AG09309 (cell line): ENCODE measurements around the gene KRTAP5-2.
"Not testable (repeated sequence)": the region's sequence is repeated elsewhere in the genome, so short reads cannot be mapped to it uniquely, and the experiment has no call there.

ENCODE experiments used
- DNase-seq: peaks from one replicate; pipeline ENCODE4 v3.0.0-alpha.2; 2010; ENCODE audit warnings: low read depth
- H3K4me3 ChIP-seq: 2 replicates; pipeline ENCODE4 v1.5.1; 2011; ENCODE audit warnings: mild to moderate bottlenecking, low read depth, low read length, moderate library complexity; ENCODE audit not compliant: control insufficient read depth
- CTCF ChIP-seq: IDR thresholded peaks from 2 replicates; pipeline ENCODE4 v1.5.1; 2011; ENCODE audit warnings: mild to moderate bottlenecking, low read depth, low read length, inconsistent platforms; ENCODE audit not compliant: insufficient read depth, control insufficient read depth; ENCODE audit errors: missing control alignments

KRTAP5-2 gene

GRCh38 chr11:1592628-1593027 is 5.5 kb downstream of the KRTAP5-2 start:
- no peak for TF ChIP-seq CTCF
- no peak overlapping the region for H3K4me3 ChIP-seq
- DNase-seq: no peak

DNA sequence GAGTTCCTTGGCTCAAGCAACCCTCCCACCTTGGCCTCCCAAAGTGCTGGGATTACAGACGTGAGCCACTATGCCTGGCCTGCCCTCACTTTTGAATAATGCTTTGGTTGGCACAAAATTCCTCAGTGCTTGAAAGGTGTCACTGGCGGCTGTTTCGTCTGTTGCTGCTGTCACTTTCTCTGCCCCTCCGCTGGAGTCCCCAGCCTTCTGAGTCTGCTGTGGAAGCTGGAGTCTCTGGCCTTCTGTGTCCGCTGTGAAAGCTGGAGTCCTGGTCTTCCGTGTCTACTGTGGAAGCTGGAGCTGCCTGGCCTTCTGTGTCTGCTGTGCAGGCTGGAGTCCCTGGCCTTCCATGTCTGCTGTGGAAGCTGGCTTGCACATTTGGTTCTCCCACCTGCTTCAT is 8.1 kb downstream of the KRTAP5-2 start:
- no peak overlapping the region for H3K4me3 ChIP-seq
- no peak for TF ChIP-seq CTCF
- DNase-seq: no peak

DNA sequence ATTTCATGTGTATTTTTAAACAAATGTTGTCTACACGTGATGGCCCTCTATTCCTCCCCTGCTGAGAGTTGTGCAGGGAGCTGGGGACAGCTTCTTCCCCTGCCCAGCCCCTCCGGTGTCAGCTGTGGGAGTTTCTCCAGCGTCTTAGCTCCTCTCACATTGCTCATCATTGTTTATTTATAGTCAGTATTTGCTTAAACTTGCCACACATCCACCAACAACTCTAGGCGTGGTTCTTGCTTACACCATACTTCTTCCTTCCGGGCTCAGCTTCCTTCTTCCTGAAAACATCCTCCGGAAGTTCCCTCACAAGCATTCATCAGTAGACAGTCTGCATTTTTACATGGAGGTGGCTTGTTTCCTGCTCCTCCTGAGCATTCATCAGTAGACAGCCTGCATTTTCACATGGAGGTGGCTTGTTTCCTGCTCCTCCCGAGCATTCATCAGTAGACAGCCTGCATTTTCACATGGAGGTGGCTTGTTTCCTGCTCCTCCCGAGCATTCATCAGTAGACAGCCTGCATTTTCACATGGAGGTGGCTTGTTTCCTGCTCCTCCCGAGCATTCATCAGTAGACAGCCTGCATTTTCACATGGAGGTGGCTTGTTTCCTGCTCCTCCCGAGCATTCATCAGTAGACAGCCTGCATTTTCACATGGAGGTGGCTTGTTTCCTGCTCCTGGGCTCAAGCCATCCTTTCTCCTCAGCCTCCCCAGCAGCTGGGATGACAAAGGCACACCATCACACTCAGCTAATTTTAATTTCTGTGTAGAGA is 8.7 kb downstream of the KRTAP5-2 start:
- not testable (repeated sequence) for DNase-seq, H3K4me3 ChIP-seq

DNA sequence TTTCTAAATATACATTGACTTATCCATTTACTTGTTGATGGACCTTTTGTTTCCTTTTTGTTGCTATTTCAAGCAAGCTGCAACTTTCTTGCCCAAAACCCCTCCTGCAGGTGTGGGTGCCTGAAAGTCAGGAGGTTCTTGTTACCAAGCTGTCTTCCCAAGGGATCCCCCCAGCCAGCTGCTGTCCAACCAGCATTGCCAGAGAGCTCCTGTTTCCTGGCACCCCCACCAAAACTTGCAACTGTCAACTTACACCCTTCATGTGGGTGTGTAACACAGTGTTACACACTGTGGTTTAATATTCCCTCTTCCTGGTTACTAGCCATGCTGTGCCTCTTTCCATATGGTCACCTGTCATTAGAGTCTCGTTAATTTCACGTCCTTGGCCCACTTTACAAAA is 11.4 kb downstream of the KRTAP5-2 start:
- no peak overlapping the region for H3K4me3 ChIP-seq
- TF ChIP-seq CTCF: no peak
- DNase-seq: no peak

- not testable (repeated sequence) for DNase-seq, H3K4me3 ChIP-seq
These were observed 13.3 kb downstream of the KRTAP5-2 start, which contains the start of gene KRTAP5-1 for GRCh38 chr11:1584661-1585370. TSS of gene KRTAP5-1 (minus strand) at chr11:1585283. CDS start at chr11:1585249, 34 bp downstream.

DNA sequence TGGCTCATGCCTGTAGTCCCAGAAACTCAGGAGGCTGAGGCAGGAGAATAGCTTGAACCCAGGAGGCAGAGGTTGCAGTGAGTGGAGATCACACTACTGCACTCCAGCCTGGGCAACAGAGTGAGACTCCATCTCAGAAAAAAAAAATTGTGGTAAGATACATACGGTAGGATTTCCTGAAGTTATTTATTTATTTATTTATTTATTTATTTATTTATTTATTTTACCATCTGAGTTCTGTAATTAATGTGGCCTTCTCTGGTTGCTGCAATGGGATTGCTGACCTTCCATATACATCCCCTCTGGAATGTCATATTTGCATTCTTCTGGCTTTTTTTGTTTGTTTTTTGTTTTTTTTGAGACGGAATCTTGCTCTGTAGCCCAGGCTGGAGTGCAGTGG is 15.2 kb downstream of the KRTAP5-2 start:
- not testable (repeated sequence) for H3K4me3 ChIP-seq, DNase-seq

- H3K4me3 ChIP-seq: no peak overlapping the region
- DNase-seq: no peak
- no peak for TF ChIP-seq CTCF
These were observed 16.1 kb downstream of the KRTAP5-2 start for GRCh38 chr11:1581976-1582375.

GRCh38 chr11:1576825-1577224 is 21.3 kb downstream of the KRTAP5-2 start:
- no peak overlapping the region for H3K4me3 ChIP-seq
- no peak for TF ChIP-seq CTCF
- no peak for DNase-seq

DNA sequence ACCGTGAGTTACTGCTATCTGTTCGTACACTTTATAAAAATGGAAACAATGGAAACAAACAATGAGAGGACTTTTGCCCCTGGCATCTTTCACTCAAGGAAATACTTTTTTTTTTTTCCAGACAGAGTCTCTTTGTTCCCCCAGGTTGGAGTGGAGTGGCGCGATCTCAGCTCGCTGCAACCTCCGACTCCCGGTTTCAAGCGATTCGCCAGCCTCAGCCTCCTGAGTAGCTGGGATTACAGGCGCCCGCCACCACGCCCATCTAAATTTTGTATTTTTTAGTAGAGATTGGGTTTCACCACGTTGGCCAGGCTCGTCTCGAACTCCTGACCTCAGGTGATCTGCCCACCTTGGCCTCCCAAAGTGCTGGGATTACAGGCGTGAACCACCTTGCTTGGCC is 22.3 kb downstream of the KRTAP5-2 start:
- not testable (repeated sequence) for DNase-seq, H3K4me3 ChIP-seq
